Measurements from ENCODE around the gene STK17B.

- TF ChIP-seq POLR2A (IDR thresholded peaks at IDR 0.05) (no peak), CTCF (IDR thresholded peaks at IDR 0.05) (no peak)
These were observed 22.6 kb downstream of the STK17B start for GRCh38 chr2:196148736-196149135.

Measured in uterus (tissue), 2 donors.